GM12872 (cell line): ENCODE data around the gene MED13L.

Source experiments
- CTCF ChIP-seq: IDR thresholded peaks from 3 replicates; pipeline ENCODE4 v1.5.1; 2011; ENCODE audit warnings: low read depth, mild to moderate bottlenecking, low read length, moderate library complexity; ENCODE audit not compliant: insufficient read depth

The MED13L gene

GRCh38 chr12:116319898-116320621 lies 42.6 kb upstream of the MED13L start:
- no peak for TF ChIP-seq CTCF

- TF ChIP-seq CTCF, result no peak
These were observed 41.9 kb upstream of the MED13L start for GRCh38 chr12:116319233-116319897.

DNA sequence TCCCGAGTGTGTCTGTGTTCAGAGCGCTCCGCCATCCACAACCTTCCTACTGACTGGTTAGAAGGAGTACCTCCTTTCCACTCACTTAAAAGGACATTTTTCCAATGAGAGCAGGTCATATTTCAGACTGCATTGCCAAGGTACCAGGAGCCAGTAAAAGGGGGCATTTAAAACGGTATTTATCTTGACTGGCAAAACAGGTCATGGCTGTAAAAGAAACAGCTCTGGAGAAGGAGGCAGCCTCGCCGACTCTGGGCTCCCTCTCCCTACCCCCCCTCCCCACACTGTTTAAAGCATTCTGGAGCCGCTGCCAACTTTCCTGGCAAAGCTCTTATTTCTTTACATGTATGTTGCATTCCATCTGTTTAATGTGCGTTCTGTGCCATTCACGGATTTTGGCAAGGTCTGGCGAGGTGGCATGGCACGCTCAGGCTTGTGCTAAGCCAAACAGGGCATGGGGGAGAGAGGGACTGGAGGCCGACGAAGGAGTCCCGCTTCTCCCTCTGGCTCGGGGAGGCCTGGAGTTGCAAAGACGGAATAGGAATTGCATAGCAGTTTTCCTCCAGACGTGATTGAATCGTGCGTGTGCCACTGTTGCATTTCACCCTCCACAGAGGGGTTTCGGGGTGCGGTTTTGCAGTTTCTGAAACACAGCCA lies 41.2 kb upstream of the MED13L start:
- no peak for TF ChIP-seq CTCF

DNA sequence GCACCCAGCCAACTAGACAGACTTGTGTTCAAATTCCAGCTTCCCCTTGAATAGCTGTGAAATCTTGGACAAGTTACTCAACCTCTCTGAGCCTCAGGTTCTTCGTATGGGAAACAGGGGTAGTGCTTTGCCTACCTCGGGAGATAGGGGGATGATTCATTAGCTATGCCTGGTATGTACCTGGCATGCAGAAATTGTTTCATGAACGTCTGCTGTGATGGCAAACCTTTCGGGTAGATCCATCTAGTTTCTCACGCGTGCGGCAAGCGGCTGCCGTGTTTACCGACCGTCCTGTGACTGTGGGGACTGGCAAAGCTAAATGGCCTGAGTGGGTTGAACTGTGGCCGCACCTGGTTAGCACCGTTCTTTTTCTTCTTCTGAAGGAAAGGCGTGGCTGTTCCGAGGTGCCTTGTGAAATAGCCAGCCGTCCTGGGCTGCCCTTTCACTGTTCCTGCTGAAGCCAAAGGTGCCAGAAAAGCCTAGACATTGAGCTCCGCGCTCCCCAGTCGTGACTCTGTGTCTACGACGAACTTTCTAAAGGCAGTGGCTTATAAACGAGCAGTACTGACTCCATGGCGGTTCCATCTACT lies 40.6 kb upstream of the MED13L start:
- TF ChIP-seq CTCF, result no peak

DNA sequence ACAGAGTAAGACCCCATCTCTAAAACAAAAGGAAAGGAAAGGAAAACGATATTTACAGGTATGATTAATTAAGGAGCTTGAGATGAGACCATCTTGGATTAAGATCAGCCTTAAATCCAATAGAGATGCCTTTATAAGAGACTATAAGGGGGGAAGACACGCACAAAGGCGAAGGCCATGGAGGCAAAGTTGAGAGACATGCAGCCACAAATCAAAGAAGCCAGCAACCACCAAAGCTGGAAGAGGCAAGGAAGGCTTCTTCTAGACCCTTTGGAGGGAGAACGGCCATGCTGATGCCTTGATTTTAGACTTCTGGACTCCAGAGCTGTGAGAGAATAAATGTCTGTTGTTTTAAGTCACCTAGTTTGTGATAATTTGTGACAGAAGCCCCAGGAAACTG lies 39.6 kb upstream of the MED13L start:
- TF ChIP-seq CTCF, result no peak

- TF ChIP-seq CTCF, result no peak
These were observed 37.0 kb upstream of the MED13L start for GRCh38 chr12:116314477-116314876.

GRCh38 chr12:116313194-116313927 lies 35.9 kb upstream of the MED13L start:
- no peak for TF ChIP-seq CTCF
